ACC112 (cell line): ENCODE data around the gene CDH4.

ENCODE experiments used
- H2AFZ ChIP-seq: fragments of 200-600 bp; sonication (generic); one replicate; pipeline ENCODE4 v1.6.0; 2017; ENCODE audit warnings: antibody characterized with exemption, low read length; ENCODE audit not compliant: unreplicated experiment
- H3K27ac ChIP-seq: fragments of 200-600 bp; sonication (generic); 2 replicates; pipeline ENCODE4 v1.5.1; 2014; ENCODE audit warnings: low read depth, mild to moderate bottlenecking, antibody characterized with exemption, low read length, moderate library complexity
- H3K27me3 ChIP-seq: fragments of 200-600 bp; sonication (generic); 2 replicates; pipeline ENCODE4 v1.6.1; 2014; ENCODE audit warnings: mild to moderate bottlenecking, antibody characterized with exemption, low read length, moderate library complexity, mixed read lengths; ENCODE audit not compliant: insufficient read depth
- H3K36me3 ChIP-seq: fragments of 200-600 bp; sonication (generic); 2 replicates; pipeline ENCODE4 v1.6.1; 2016; ENCODE audit warnings: mild to moderate bottlenecking, antibody characterized with exemption, low read length, moderate library complexity, mixed read lengths; ENCODE audit not compliant: insufficient read depth
- H3K4me1 ChIP-seq: fragments of 200-600 bp; sonication (generic); one replicate; pipeline ENCODE4 v1.6.1; 2016; ENCODE audit warnings: low read length, mixed read lengths; ENCODE audit not compliant: insufficient read depth, unreplicated experiment, control insufficient read depth
- H3K4me3 ChIP-seq: fragments of 200-600 bp; sonication (generic); 2 replicates; pipeline ENCODE4 v1.5.1; 2014; ENCODE audit warnings: mild to moderate bottlenecking, low read depth, low read length
- H3K79me2 ChIP-seq: fragments of 200-600 bp; sonication (generic); one replicate; pipeline ENCODE4 v1.6.0; 2016; ENCODE audit warnings: low read length; ENCODE audit not compliant: control insufficient read depth, unreplicated experiment, insufficient read depth

Gene CDH4

GRCh38 chr20:61582196-61582923 lies 330.3 kb downstream of the CDH4 start:
- Histone ChIP-seq H3K79me2 (no peaks in the 10 kb centered on the region), H3K27ac (no peak overlapping the region), H3K4me3 (no peak overlapping the region), H3K4me1 (no peaks in the 10 kb centered on the region), H2AFZ (no peak overlapping the region), H3K27me3 (0 out of 2 replicates have a peak, but pooled peaks cover 2% of the 10 kb centered on the region), H3K36me3 (no peaks in the 10 kb centered on the region)

GRCh38 chr20:61583356-61583755 lies 331.3 kb downstream of the CDH4 start:
- Histone ChIP-seq H3K4me1 (peaks cover 5% of the 10 kb centered on the region), H3K4me3 (no peak overlapping the region), H3K79me2 (no peaks in the 10 kb centered on the region), H2AFZ (no peak overlapping the region), H3K27ac (no peak overlapping the region), H3K27me3 (no peaks in the 10 kb centered on the region), H3K36me3 (no peaks in the 10 kb centered on the region)

GRCh38 chr20:61584851-61585250 lies 332.8 kb downstream of the CDH4 start:
- no peak overlapping the region for H3K27ac ChIP-seq
- H3K4me3 ChIP-seq = no peak overlapping the region
- peaks cover 19% of the 10 kb centered on the region for H3K4me1 ChIP-seq
- no peak overlapping the region for H2AFZ ChIP-seq
- H3K36me3 ChIP-seq = no peaks in the 10 kb centered on the region
- H3K27me3 ChIP-seq = no peaks in the 10 kb centered on the region
- H3K79me2 ChIP-seq = no peaks in the 10 kb centered on the region

GRCh38 chr20:61585764-61586163 lies 333.7 kb downstream of the CDH4 start:
- Histone ChIP-seq H3K4me1 (peaks cover 22% of the 10 kb centered on the region), H3K27me3 (no peaks in the 10 kb centered on the region), H2AFZ (no peak overlapping the region), H3K36me3 (no peaks in the 10 kb centered on the region), H3K79me2 (no peaks in the 10 kb centered on the region), H3K4me3 (no peak overlapping the region), H3K27ac (no peak overlapping the region)

GRCh38 chr20:61587036-61587435 lies 335.0 kb downstream of the CDH4 start:
- Histone ChIP-seq H3K4me1 (peaks cover 22% of the 10 kb centered on the region), H3K27ac (no peak overlapping the region), H3K79me2 (no peaks in the 10 kb centered on the region), H3K36me3 (no peaks in the 10 kb centered on the region), H3K4me3 (no peak overlapping the region), H3K27me3 (no peaks in the 10 kb centered on the region), H2AFZ (no peak overlapping the region)

DNA sequence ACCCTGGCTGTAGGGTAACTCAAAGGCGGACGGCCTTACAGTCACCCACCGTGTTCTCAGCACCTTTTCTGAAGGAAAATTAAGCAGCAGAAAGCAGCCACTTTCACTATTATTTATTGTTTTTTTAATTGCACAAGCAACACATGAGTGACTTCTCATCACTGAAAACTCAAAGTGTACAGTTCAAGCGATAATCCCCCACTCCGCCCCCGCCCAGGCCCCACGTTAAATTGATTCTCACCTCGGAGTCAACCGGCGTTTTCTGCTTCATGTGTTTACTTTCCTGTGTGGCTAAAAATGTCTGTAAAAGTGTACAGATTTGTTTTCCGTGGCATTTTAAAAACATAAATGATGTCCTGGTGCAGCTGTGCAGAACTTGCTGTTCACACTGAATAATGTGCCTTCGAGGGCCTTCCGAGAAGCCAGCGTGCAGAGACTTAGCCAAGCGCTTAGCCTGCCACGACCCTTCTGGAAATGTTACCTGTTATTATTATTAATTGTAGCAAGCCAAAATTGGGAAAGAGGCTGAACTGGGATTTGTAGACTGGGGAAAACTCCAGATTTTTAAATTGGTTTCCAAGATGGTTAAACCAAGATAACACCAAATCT lies 335.7 kb downstream of the CDH4 start:
- Histone ChIP-seq H3K4me3 (peak overlapping the region; percentile 68; the same call in 1 of the 2 replicates), H3K79me2 (no peaks in the 10 kb centered on the region), H3K36me3 (no peaks in the 10 kb centered on the region), H2AFZ (no peak overlapping the region), H3K27me3 (no peaks in the 10 kb centered on the region), H3K27ac (no peak overlapping the region), H3K4me1 (peaks cover 22% of the 10 kb centered on the region)

DNA sequence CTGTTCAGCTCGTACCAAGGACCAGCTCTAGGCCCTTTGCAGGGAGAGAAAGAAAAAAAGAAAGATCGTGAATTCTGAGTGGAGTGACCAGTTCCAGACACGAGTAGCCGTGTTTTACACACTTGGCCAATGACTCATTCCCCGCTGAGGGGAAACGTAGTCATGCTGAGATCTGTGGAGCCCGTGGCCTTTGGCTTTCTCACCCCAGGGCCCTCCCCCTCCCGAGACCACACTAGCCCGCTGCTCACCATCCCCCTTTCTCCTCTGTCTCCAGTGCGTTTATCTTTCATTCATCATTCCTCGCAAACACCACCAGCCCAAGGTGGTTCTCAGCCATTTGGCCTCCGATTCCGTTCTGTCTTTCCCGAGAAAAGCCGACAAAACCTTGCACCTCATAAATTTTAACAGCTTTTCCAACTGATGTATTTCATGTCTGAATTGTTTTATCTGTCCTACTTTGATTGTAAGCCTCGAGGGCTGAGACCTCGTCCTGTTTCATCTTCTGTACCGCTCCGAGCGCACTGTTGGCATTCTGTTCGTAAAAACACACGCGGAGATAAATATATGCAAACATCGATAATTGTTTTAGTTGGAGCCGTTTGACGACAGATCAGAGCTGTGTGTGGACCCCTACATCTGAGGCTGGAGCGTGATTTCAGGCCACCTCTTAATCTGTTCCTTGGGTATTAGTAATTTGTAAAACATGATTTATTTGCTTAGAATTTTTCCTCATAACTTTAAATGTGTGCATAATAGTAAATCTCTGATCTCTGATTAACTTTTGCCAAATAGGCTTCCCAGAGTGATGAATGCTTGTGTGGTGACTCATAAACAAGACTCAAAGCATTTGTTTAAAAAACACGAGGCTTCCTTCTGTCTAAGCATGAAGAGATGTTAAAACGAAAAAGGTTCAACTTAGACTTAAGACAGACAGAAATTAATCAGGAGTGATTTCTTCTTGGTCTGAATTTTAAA lies 336.6 kb downstream of the CDH4 start:
- H3K4me3 ChIP-seq = peak overlapping the region; percentile 68
- peaks cover 22% of the 10 kb centered on the region for H3K4me1 ChIP-seq
- peak overlapping the region; percentile 56 for H3K27ac ChIP-seq
- peak overlapping the region; percentile 14 for H2AFZ ChIP-seq
- no peaks in the 10 kb centered on the region for H3K36me3 ChIP-seq
- H3K27me3 ChIP-seq = no peaks in the 10 kb centered on the region
- no peaks in the 10 kb centered on the region for H3K79me2 ChIP-seq

DNA sequence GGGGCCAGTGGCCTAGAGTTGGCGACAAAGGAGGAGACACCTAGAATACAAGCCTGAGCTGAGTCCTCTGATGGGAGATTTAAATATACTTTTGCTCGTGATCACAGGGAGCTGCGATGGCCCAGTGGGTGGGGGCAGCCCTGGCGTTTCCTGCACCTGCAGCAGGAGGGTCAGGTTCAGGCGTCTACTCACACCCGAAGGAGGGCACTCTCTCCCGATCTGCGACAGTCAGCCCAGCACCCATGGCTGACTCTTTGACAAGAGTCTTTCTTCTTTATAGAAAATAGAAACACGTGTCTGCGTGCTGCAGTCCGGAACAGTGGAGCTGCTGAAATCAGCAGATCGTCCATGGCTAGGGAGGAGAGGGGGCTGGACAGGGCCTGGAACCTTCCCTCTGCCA lies 338.2 kb downstream of the CDH4 start:
- no peaks in the 10 kb centered on the region for H3K27me3 ChIP-seq
- no peak overlapping the region for H3K27ac ChIP-seq
- H3K79me2 ChIP-seq = no peaks in the 10 kb centered on the region
- H3K4me1 ChIP-seq = peaks cover 22% of the 10 kb centered on the region
- H2AFZ ChIP-seq = no peak overlapping the region
- no peaks in the 10 kb centered on the region for H3K36me3 ChIP-seq
- H3K4me3 ChIP-seq = no peak overlapping the region

GRCh38 chr20:61593516-61593915 lies 341.5 kb downstream of the CDH4 start:
- H3K4me3 ChIP-seq = no peak overlapping the region
- H3K27me3 ChIP-seq = no peaks in the 10 kb centered on the region
- no peaks in the 10 kb centered on the region for H3K36me3 ChIP-seq
- no peaks in the 10 kb centered on the region for H3K79me2 ChIP-seq
- H2AFZ ChIP-seq = no peak overlapping the region
- H3K4me1 ChIP-seq = peaks cover 15% of the 10 kb centered on the region
- H3K27ac ChIP-seq = no peak overlapping the region

- Histone ChIP-seq H3K27ac (no peak overlapping the region), H2AFZ (no peak overlapping the region), H3K4me1 (peaks cover 8% of the 10 kb centered on the region), H3K4me3 (no peak overlapping the region), H3K27me3 (no peaks in the 10 kb centered on the region), H3K36me3 (no peaks in the 10 kb centered on the region), H3K79me2 (no peaks in the 10 kb centered on the region)
Measured at GRCh38 chr20:61594198-61594597, 342.1 kb downstream of the CDH4 start.
